Endothelial cell of umbilical vein (primary cell): ENCODE results near the gene POMGNT2. TPM values are rescaled to one million over a fixed set of nuclear protein-coding genes. Genes with fewer than 3 reads are reported as not detected.

ENCODE experiments used
- BruUV-seq: library from RNA; stranded (reverse); fragments of 400-500 nt; replicated peaks from 2 replicates; lab custom pipeline; 2021; lab: Mats Ljungman, UMichigan
- CTCF ChIA-PET: fragments of 300-600, 350-600 bp; sonication (Branson Sonifier 250); formaldehyde crosslinking; loops from one replicate; lab custom pipeline; 2021; ENCODE audit warnings: antibody characterized with exemption, inconsistent platforms; lab: Charles Lee
- POLR2A ChIA-PET: fragments of 300-600, 350-600 bp; sonication (Branson Sonifier 250); formaldehyde crosslinking; loops from one replicate; lab custom pipeline; 2021; ENCODE audit warnings: antibody characterized with exemption, inconsistent platforms; lab: Charles Lee
- DNase-seq: peaks from one replicate; pipeline ENCODE4 v3.0.0-alpha.2; 2011; ENCODE audit warnings: low read depth, low spot score
- FAIRE-seq: peaks from 2 replicates; lab custom pipeline; 2011; peaks lifted over from hg19 to GRCh38; lab: Jason Lieb, UNC
- H2AFZ ChIP-seq: 2 replicates; pipeline ENCODE4 v1.6.0; 2012; ENCODE audit warnings: low read depth, low read length, control low read depth, inconsistent platforms
- H3K27ac ChIP-seq: 2 replicates; pipeline ENCODE4 v1.5.1; 2011; ENCODE audit warnings: low read depth, mild to moderate bottlenecking, control low read depth, low read length, moderate library complexity; ENCODE audit not compliant: insufficient read depth
- H3K27me3 ChIP-seq, 2 experiments: 2 replicates each; pipeline versions ENCODE4 v1.6.0 to v1.6.1; 2011; ENCODE audit warnings: low read length in 2 of 2, mixed read lengths in 1 of 2; ENCODE audit not compliant: control insufficient read depth in 2 of 2, insufficient read depth in 2 of 2
- H3K36me3 ChIP-seq, 2 experiments: 2 replicates in 1 of 2; 3 replicates in 1 of 2; pipeline ENCODE4 v1.5.1; 2011; ENCODE audit warnings: low read length in 2 of 2, mild to moderate bottlenecking in 1 of 2, moderate library complexity in 1 of 2; ENCODE audit not compliant: control insufficient read depth in 2 of 2, insufficient read depth in 2 of 2; ENCODE audit errors: extremely low read depth in 1 of 2
- H3K4me1 ChIP-seq: 3 replicates; pipeline ENCODE4 v1.5.1; 2011; ENCODE audit warnings: mild to moderate bottlenecking, low read length; ENCODE audit not compliant: control insufficient read depth, insufficient read depth; ENCODE audit errors: extremely low read depth
- H3K4me2 ChIP-seq: 2 replicates; pipeline ENCODE4 v1.6.1; 2011; ENCODE audit warnings: low read length, control low read depth, mixed read lengths; ENCODE audit not compliant: insufficient read depth
- H3K4me3 ChIP-seq, 3 experiments: fragments of 200-600 bp in 1 of 3; sonication (generic), shearing (Covaris generic) in 1 of 3; replicated peaks in 1 of 3; 2 replicates each; pipeline ENCODE4 v1.5.1; 2011 to 2016; ENCODE audit warnings: control low read depth in 3 of 3, low read length in 3 of 3, mild to moderate bottlenecking in 2 of 3, inconsistent platforms in 1 of 3, low read depth in 1 of 3, moderate library complexity in 1 of 3; ENCODE audit not compliant: insufficient read depth in 1 of 3
- H3K79me2 ChIP-seq: 2 replicates; pipeline ENCODE4 v1.6.0; 2012; ENCODE audit warnings: low read length, inconsistent platforms; ENCODE audit not compliant: control insufficient read depth, insufficient read depth
- H3K9ac ChIP-seq: replicated peaks from 2 replicates; pipeline ENCODE3; 2011; ENCODE audit warnings: low read length, control low read depth; ENCODE audit not compliant: insufficient read depth; ENCODE audit errors: extremely low read depth
- H3K9me1 ChIP-seq: replicated peaks from 3 replicates; pipeline ENCODE4 v1.6.0; 2011; ENCODE audit warnings: mild to moderate bottlenecking, low read length; ENCODE audit not compliant: control insufficient read depth, insufficient read depth; ENCODE audit errors: extremely low read depth
- H3K9me3 ChIP-seq: replicated peaks from 2 replicates; pipeline ENCODE4 v1.5.1; 2012; ENCODE audit warnings: low read length, inconsistent platforms; ENCODE audit not compliant: control insufficient read depth, insufficient read depth
- H4K20me1 ChIP-seq: replicated peaks from 2 replicates; pipeline ENCODE3; 2011; ENCODE audit warnings: mild to moderate bottlenecking, low read length; ENCODE audit not compliant: control insufficient read depth, insufficient read depth; ENCODE audit errors: extremely low read depth
- CTCF ChIP-seq, 2 donors: IDR thresholded peaks; 1 replicate in 1 of 2; 2 replicates in 1 of 2; pipeline ENCODE4 v1.5.1; 2011; ENCODE audit warnings: low read length in 2 of 2, mild to moderate bottlenecking in 2 of 2, moderate library complexity in 2 of 2, control low read depth in 1 of 2, inconsistent platforms in 1 of 2, low read depth in 1 of 2; ENCODE audit not compliant: insufficient read depth in 1 of 2; ENCODE audit errors: extremely low read depth in 1 of 2
- EZH2 ChIP-seq: IDR thresholded peaks from 2 replicates; pipeline ENCODE4 v1.6.1; 2012; ENCODE audit warnings: borderline replicate concordance, low read depth, mild to moderate bottlenecking, moderate library complexity, low read length, inconsistent platforms; ENCODE audit not compliant: severe bottlenecking
- FOS ChIP-seq: IDR thresholded peaks from 2 replicates; pipeline ENCODE4 v1.6.1; 2011; ENCODE audit warnings: mild to moderate bottlenecking, low read length, moderate library complexity, borderline replicate concordance; ENCODE audit not compliant: insufficient read depth
- GATA2 ChIP-seq: IDR thresholded peaks from 2 replicates; pipeline ENCODE4 v1.7.0; 2011; ENCODE audit warnings: low read depth, mild to moderate bottlenecking, moderate library complexity, mixed read lengths, low read length; ENCODE audit not compliant: insufficient read length, insufficient read depth
- JUN ChIP-seq: IDR thresholded peaks from 2 replicates; pipeline ENCODE4 v1.6.1; 2011; ENCODE audit warnings: borderline replicate concordance, low read depth; ENCODE audit not compliant: insufficient read length, insufficient read depth
- MYC ChIP-seq: IDR thresholded peaks from one replicate; pipeline ENCODE4 v1.6.1; 2011; ENCODE audit warnings: mild to moderate bottlenecking, low read depth, low read length
- POLR2A ChIP-seq: IDR thresholded peaks from 2 replicates; pipeline ENCODE4 v1.6.1; 2012; ENCODE audit warnings: low read depth, mild to moderate bottlenecking, control low read depth, low read length
- POLR2AphosphoS5 ChIP-seq: IDR thresholded peaks from 2 replicates; pipeline ENCODE4 v1.6.1; 2012; ENCODE audit warnings: low read depth, mild to moderate bottlenecking, control low read depth, low read length, moderate library complexity; ENCODE audit not compliant: insufficient read depth
- dilution Hi-C: fragments of 300-500 bp; cut with MboI; formaldehyde crosslinking; loops from one replicate; pipeline ENCODE4 v1.15.0; 2019; ENCODE audit warnings: low sequenced_read_pairs; ENCODE audit not compliant: extremely low pct_ligation_motif_present
- intact Hi-C: fragments of 100-400 bp; cut with micrococcal nuclease; formaldehyde crosslinking; loops from one replicate; pipeline ENCODE4 v1.10.0; 2022
- polyA plus RNA-seq, 4 experiments: library from polyadenylated mRNA; depleted of rRNA in 3 of 4; stranded (reverse) in 3 of 4; unstranded in 1 of 4; fragments of >200 nt; gene quantifications; 2 replicates each; pipeline versions ENCODE4 v1.2.1 to v1.2.3, GENCODE V29; 2011 to 2012; ENCODE audit warnings: missing spikeins in 1 of 4
- total RNA-seq: library from RNA; stranded (reverse); gene quantifications from 2 replicates; pipeline ENCODE4 v1.2.3, GENCODE V29; 2021

Gene POMGNT2
- total and polyA plus RNA-seq, 2 donors (not counting 3 experiments of a cell fraction or from before 2014, with no cell fraction given): 6.4 to 16.3 TPM

- DNase-seq: no peak
Measured at GRCh38 chr3:43086460-43087165, 19.3 kb downstream of the POMGNT2 start.

GRCh38 chr3:43082457-43082856 is 23.4 kb downstream of the POMGNT2 start:
- Histone ChIP-seq H3K4me1 (no peaks in the 10 kb centered on the region), H2AFZ (no peak overlapping the region), H3K4me3 (no peak overlapping the region), H3K36me3 (peaks cover 0 to 2% of the 10 kb centered on the region in 2 experiments), H3K9me3 (no peaks in the 10 kb centered on the region), H3K9ac (no peak overlapping the region), H3K27ac (no peak overlapping the region), H3K9me1 (no peaks in the 10 kb centered on the region), H4K20me1 (no peaks in the 10 kb centered on the region), H3K4me2 (no peak overlapping the region), H3K27me3 (no peaks in the 10 kb centered on the region), H3K79me2 (no peaks in the 10 kb centered on the region)
- TF ChIP-seq MYC (no peak), POLR2A (no peak), JUN (no peak), CTCF (IDR thresholded peaks at IDR 0.05; ENCODE audit: extremely low read depth in 1 of 2, insufficient read depth in 1 of 2, low read depth in 1 of 2, low read length in 2 of 2) (no peak), GATA2 (no peak), FOS (no peak)
- no peak for FAIRE-seq
- CTCF ChIA-PET: no interaction called here
- dilution Hi-C loops (no loop called here), intact Hi-C loops (no loop called here)
- POLR2A ChIA-PET: no interaction called here
- no peak for DNase-seq
- no TSS peak for BruUV-seq

More at GRCh38 chr3:43086460-43087165, 19.3 kb downstream of the POMGNT2 start:
- POLR2A ChIA-PET: no interaction called here
- H3K27me3 ChIP-seq: no peaks in the 10 kb centered on the region
- CTCF ChIA-PET: interaction anchor here (1.0 to 1.2 kb wide), 3 partner anchors 14 to 125 kb away, joined by 4 read pairs; no protein-coding TSS in a partner anchor
- intact Hi-C loops: no loop called here
- H3K79me2 ChIP-seq: no peaks in the 10 kb centered on the region
- no TSS peak for BruUV-seq
- no peak for FAIRE-seq
- H3K9me3 ChIP-seq: no peaks in the 10 kb centered on the region
- no peak overlapping the region for H3K4me2 ChIP-seq
- no peaks in the 10 kb centered on the region for H4K20me1 ChIP-seq
- TF ChIP-seq POLR2AphosphoS5: no peak
- no peak for TF ChIP-seq JUN
- no peak for TF ChIP-seq GATA2
- TF ChIP-seq EZH2: no peak
- no peak for TF ChIP-seq MYC
- TF ChIP-seq FOS: no peak
- H3K9ac ChIP-seq: no peak overlapping the region
- no peak overlapping the region for H3K4me3 ChIP-seq
- H3K27ac ChIP-seq: no peak overlapping the region
- no peaks in the 10 kb centered on the region for H3K4me1 ChIP-seq
- H3K36me3 ChIP-seq: no peaks in the 10 kb centered on the region
- H3K9me1 ChIP-seq: no peaks in the 10 kb centered on the region
- no peak overlapping the region for H2AFZ ChIP-seq
- dilution Hi-C loops: no loop called here
